Panc1 (cell line): Measurements from ENCODE around the gene VPS41. TPM values are rescaled to one million over a fixed set of nuclear protein-coding genes. Genes with fewer than 3 reads are reported as not detected.

Source experiments
- ATAC-seq: fragments of 200-7000 bp; cut with Tn5 transposase; 2 replicates; pipeline ENCODE4 v1.9.1; 2020; ENCODE audit warnings: mild to moderate bottlenecking, moderate library complexity
- BruUV-seq: library from RNA; stranded (reverse); fragments of 400-500 nt; replicated peaks from 2 replicates; lab custom pipeline; 2021; lab: Mats Ljungman, UMichigan
- CTCF ChIA-PET: fragments of 300-600 bp; sonication (Branson Sonifier 250); formaldehyde crosslinking; loops from one replicate; lab custom pipeline; 2022; ENCODE audit warnings: antibody characterized with exemption; lab: Charles Lee
- POLR2A ChIA-PET: fragments of 300-600 bp; sonication (Branson Sonifier 250); formaldehyde crosslinking; loops from one replicate; lab custom pipeline; 2022; ENCODE audit warnings: antibody characterized with exemption; lab: Charles Lee
- DNase-seq: peaks from one replicate; pipeline ENCODE4 v3.0.0-alpha.2; 2010; ENCODE audit warnings: low read depth, low spot score
- H3K27ac ChIP-seq: 2 replicates; pipeline ENCODE4 v1.5.1; 2011; ENCODE audit warnings: mild to moderate bottlenecking, low read length, inconsistent platforms
- H3K27me3 ChIP-seq: fragments of 200-500 bp; sonication (Bioruptor generic); 2 replicates; pipeline ENCODE4 v1.6.0; 2014; ENCODE audit warnings: low read length, inconsistent platforms; ENCODE audit not compliant: control insufficient read depth, insufficient read depth
- H3K36me3 ChIP-seq: fragments of 200-500 bp; sonication (Bioruptor generic); 2 replicates; pipeline ENCODE4 v1.5.1; 2014; ENCODE audit warnings: inconsistent platforms, mild to moderate bottlenecking, low read length, moderate library complexity; ENCODE audit not compliant: control insufficient read depth, insufficient read depth
- H3K4me1 ChIP-seq: 2 replicates; pipeline ENCODE4 v1.5.1; 2011; ENCODE audit warnings: inconsistent platforms, mild to moderate bottlenecking, low read length, moderate library complexity; ENCODE audit not compliant: control insufficient read depth, insufficient read depth
- H3K4me3 ChIP-seq, 2 experiments: 2 replicates each; pipeline ENCODE4 v1.5.1; 2011 to 2012; ENCODE audit warnings: low read depth in 2 of 2, low read length in 2 of 2, mild to moderate bottlenecking in 2 of 2, inconsistent platforms in 1 of 2, moderate library complexity in 1 of 2
- H3K9me3 ChIP-seq: fragments of 200-500 bp; sonication (Bioruptor generic); 2 replicates; pipeline ENCODE4 v1.5.1; 2014; ENCODE audit warnings: low read depth, mild to moderate bottlenecking, inconsistent platforms, low read length, moderate library complexity; ENCODE audit not compliant: control insufficient read depth, insufficient read depth
- POLR2AphosphoS5 ChIP-seq: IDR thresholded peaks from 2 replicates; pipeline ENCODE4 v1.6.1; 2012; ENCODE audit warnings: mild to moderate bottlenecking, low read depth, low read length, moderate library complexity
- SIN3A ChIP-seq: IDR thresholded peaks from 2 replicates; pipeline ENCODE4 v1.6.1; 2012; ENCODE audit warnings: low read depth, mild to moderate bottlenecking, low read length, moderate library complexity, borderline replicate concordance; ENCODE audit not compliant: insufficient read depth
- TCF7L2 ChIP-seq: IDR thresholded peaks from 2 replicates; pipeline ENCODE4 v1.6.1; 2011; ENCODE audit warnings: mild to moderate bottlenecking, low read depth, low read length, inconsistent platforms
- in situ Hi-C: cut with HindIII; loops from 2 replicates; pipeline ENCODE4 v1.10.0; 2016; ENCODE audit warnings: low sequenced_read_pairs, low pct_unique_long_range_greater_than_20kb
- intact Hi-C: fragments of 100-400 bp; cut with micrococcal nuclease; formaldehyde crosslinking; loops from one replicate; pipeline ENCODE4 v1.10.0; 2022; ENCODE audit not compliant: unreplicated experiment
- total RNA-seq: library from RNA; stranded (reverse); gene quantifications from one replicate; pipeline ENCODE4 v1.2.1, GENCODE V29; 2021; ENCODE audit not compliant: unreplicated experiment
- TF ChIP-seq, protein P1 (sequence below), 2 experiments: IDR thresholded peaks; 2 replicates each; pipeline ENCODE4 v1.6.1; 2011 to 2012; ENCODE audit warnings: low read depth in 2 of 2, control low read depth in 1 of 2, low read length in 1 of 2, mild to moderate bottlenecking in 1 of 2, moderate library complexity in 1 of 2; ENCODE audit not compliant: insufficient read depth in 1 of 2
- TF ChIP-seq, protein P2 (sequence below): fragments of 450-650 bp; IDR thresholded peaks from 2 replicates; pipeline ENCODE4 v1.5.1; 2017; ENCODE audit warnings: mild to moderate bottlenecking

VPS41 gene
- total RNA-seq, 1 experiment from 2014 or later: 127 TPM

- Histone ChIP-seq H3K36me3 (peaks cover 8% of the 10 kb centered on the region), H3K4me1 (no peaks in the 10 kb centered on the region), H3K4me3 (no peak overlapping the region), H3K27ac (no peak overlapping the region), H3K9me3 (no peaks in the 10 kb centered on the region), H3K27me3 (no peaks in the 10 kb centered on the region)
- intact Hi-C loops (no loop called here), in situ Hi-C loops (no loop called here)
- BruUV-seq: no TSS peak
- DNase-seq: no peak
- ATAC-seq: no peak
- TF ChIP-seq POLR2AphosphoS5: no peak
- TF ChIP-seq, protein P1, sequence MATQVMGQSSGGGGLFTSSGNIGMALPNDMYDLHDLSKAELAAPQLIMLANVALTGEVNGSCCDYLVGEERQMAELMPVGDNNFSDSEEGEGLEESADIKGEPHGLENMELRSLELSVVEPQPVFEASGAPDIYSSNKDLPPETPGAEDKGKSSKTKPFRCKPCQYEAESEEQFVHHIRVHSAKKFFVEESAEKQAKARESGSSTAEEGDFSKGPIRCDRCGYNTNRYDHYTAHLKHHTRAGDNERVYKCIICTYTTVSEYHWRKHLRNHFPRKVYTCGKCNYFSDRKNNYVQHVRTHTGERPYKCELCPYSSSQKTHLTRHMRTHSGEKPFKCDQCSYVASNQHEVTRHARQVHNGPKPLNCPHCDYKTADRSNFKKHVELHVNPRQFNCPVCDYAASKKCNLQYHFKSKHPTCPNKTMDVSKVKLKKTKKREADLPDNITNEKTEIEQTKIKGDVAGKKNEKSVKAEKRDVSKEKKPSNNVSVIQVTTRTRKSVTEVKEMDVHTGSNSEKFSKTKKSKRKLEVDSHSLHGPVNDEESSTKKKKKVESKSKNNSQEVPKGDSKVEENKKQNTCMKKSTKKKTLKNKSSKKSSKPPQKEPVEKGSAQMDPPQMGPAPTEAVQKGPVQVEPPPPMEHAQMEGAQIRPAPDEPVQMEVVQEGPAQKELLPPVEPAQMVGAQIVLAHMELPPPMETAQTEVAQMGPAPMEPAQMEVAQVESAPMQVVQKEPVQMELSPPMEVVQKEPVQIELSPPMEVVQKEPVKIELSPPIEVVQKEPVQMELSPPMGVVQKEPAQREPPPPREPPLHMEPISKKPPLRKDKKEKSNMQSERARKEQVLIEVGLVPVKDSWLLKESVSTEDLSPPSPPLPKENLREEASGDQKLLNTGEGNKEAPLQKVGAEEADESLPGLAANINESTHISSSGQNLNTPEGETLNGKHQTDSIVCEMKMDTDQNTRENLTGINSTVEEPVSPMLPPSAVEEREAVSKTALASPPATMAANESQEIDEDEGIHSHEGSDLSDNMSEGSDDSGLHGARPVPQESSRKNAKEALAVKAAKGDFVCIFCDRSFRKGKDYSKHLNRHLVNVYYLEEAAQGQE (IDR thresholded peaks at IDR 0.05; ENCODE audit: insufficient read depth in 1 of 2, low read depth in 2 of 2, low read length in 1 of 2): no peak
- TF ChIP-seq, protein P2, sequence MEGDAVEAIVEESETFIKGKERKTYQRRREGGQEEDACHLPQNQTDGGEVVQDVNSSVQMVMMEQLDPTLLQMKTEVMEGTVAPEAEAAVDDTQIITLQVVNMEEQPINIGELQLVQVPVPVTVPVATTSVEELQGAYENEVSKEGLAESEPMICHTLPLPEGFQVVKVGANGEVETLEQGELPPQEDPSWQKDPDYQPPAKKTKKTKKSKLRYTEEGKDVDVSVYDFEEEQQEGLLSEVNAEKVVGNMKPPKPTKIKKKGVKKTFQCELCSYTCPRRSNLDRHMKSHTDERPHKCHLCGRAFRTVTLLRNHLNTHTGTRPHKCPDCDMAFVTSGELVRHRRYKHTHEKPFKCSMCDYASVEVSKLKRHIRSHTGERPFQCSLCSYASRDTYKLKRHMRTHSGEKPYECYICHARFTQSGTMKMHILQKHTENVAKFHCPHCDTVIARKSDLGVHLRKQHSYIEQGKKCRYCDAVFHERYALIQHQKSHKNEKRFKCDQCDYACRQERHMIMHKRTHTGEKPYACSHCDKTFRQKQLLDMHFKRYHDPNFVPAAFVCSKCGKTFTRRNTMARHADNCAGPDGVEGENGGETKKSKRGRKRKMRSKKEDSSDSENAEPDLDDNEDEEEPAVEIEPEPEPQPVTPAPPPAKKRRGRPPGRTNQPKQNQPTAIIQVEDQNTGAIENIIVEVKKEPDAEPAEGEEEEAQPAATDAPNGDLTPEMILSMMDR: no peak
- no peak for TF ChIP-seq TCF7L2
- no peak for TF ChIP-seq SIN3A
- CTCF ChIA-PET: no interaction called here
- POLR2A ChIA-PET: no interaction called here
Observed at GRCh38 chr7:38773430-38773829, 135.6 kb downstream of the VPS41 start.

DNA sequence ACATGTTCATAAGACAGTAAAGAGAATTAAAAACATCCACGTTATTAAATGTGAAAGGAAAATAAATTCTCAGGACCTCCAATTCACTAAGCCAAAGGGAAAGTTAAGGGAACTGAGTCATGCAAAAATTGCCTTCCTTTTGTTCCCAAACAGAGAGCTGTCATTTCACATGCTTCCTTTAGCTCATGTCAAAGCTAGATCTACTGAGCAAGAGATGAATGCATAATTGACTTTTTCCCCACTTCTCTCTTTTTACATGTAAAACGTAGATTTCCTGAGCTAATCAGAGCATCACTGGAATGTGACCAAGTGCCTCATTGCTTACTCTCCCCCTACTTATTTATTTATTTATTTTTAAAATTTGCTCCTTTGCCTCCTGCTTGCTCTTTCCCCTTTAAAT is 148.8 kb downstream of the VPS41 start:
- BruUV-seq: no TSS peak
- Histone ChIP-seq H3K4me3 (no peak overlapping the region), H3K9me3 (no peaks in the 10 kb centered on the region), H3K36me3 (peaks cover 8% of the 10 kb centered on the region), H3K27me3 (no peaks in the 10 kb centered on the region), H3K4me1 (no peaks in the 10 kb centered on the region), H3K27ac (no peak overlapping the region)
- CTCF ChIA-PET: no interaction called here
- no peak for ATAC-seq
- intact Hi-C loops (no loop called here), in situ Hi-C loops (no loop called here)
- TF ChIP-seq SIN3A (no peak), POLR2AphosphoS5 (no peak), TCF7L2 (no peak)
- TF ChIP-seq, protein P2: no peak
- TF ChIP-seq, protein P1 (IDR thresholded peaks at IDR 0.05; ENCODE audit: insufficient read depth in 1 of 2, low read depth in 2 of 2, low read length in 1 of 2): no peak
- POLR2A ChIA-PET: no interaction called here
- no peak for DNase-seq
